ENCODE measurements around the gene RTN3. TPM values are rescaled to one million over a fixed set of nuclear protein-coding genes. Genes with fewer than 3 reads are reported as not detected.

Gene RTN3
- total RNA-seq, 1 donor from 2014 or later, result 29.0 TPM

- FAIRE-seq (no peak), DNase-seq (ENCODE audit: low read depth) (no peak)
- Histone ChIP-seq H3K36me3 (ENCODE audit: control insufficient read depth, insufficient read depth, low read length) (no peaks in the 10 kb centered on the region), H3K4me3 (ENCODE audit: low read depth, low read length) (no peak overlapping the region), H3K27me3 (ENCODE audit: control insufficient read depth, insufficient read depth, low read length) (no peaks in the 10 kb centered on the region)
- TF ChIP-seq CTCF (IDR thresholded peaks at IDR 0.05; ENCODE audit: insufficient read depth, low read length, severe bottlenecking), result no peak
Measured at GRCh38 chr11:63708764-63709163, 27.5 kb downstream of the RTN3 start.

DNA sequence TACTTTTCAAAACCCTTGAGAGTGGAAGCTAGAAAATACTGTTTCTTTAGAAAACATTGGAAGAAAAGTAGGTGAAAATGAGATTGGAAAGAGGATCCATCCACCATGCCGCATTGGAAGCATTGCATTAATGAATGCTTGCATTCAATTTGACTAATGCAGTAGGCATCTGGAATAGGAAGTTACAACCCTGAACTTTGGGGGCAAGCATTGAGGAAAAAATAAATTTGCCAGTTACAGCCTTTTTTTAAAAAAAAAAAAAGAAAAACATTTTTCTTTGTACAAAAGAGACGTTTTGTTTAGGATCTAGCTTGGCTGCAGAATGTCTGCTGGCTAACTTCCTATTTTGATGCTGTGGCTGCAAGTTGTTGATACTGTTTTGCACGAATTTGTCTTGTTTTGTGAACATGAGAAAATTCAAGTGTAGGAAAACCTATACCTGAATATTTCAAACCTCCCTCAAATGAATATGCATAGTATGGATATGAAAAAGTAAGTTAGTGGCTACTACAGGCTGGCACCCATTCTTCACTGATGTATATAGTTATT lies 28.1 kb downstream of the RTN3 start:
- H3K36me3 ChIP-seq (ENCODE audit: control insufficient read depth, insufficient read depth, low read length), result no peaks in the 10 kb centered on the region
- DNase-seq (ENCODE audit: low read depth) (no peak), FAIRE-seq (no peak)
- no peak for TF ChIP-seq CTCF (IDR thresholded peaks at IDR 0.05; ENCODE audit: insufficient read depth, low read length, severe bottlenecking)
- H3K27me3 ChIP-seq (ENCODE audit: control insufficient read depth, insufficient read depth, low read length), result no peaks in the 10 kb centered on the region
- no peak overlapping the region for H3K4me3 ChIP-seq (ENCODE audit: low read depth, low read length)

DNA sequence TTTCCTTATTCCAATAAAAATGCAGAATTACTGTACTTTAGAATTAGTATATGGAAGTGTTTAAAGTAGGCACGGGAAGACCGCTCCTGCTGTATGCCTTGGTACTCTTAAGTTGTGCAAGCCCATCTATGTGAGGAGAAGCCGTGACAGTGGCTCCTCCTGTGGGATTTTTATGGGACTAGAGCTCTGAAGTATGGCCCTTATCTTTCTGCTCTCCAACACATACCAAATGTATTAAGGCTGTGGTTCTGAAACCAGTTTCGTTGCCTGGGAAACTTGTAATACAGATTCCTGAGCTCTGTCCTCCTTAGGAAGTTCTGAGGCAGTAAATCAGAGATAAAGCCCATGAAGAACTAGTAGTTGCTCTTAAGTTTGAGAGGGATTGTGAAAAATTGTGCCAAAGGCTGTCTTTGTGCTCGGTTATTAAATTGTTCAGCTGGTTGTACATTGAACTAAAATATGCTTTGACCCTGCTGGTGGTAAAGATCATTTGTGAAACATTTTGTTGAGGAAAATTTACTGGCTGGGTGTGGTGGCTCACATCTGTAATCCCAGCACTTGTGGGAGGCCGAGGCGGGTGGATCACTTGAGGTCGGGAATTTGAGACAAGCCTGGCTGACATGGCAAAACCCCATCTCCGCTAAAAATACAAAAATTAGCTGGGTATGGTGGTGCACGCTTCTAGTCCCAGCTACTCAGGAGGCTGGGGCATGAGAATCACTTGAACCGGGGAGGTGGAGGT lies 29.3 kb downstream of the RTN3 start:
- FAIRE-seq (no peak), DNase-seq (ENCODE audit: low read depth) (no peak)
- no peak overlapping the region for H3K4me3 ChIP-seq (ENCODE audit: low read depth, low read length)
- H3K36me3 ChIP-seq (ENCODE audit: control insufficient read depth, insufficient read depth, low read length), result no peaks in the 10 kb centered on the region
- H3K27me3 ChIP-seq (ENCODE audit: control insufficient read depth, insufficient read depth, low read length), result no peaks in the 10 kb centered on the region
- TF ChIP-seq CTCF (IDR thresholded peaks at IDR 0.05; ENCODE audit: insufficient read depth, low read length, severe bottlenecking), result no peak

DNA sequence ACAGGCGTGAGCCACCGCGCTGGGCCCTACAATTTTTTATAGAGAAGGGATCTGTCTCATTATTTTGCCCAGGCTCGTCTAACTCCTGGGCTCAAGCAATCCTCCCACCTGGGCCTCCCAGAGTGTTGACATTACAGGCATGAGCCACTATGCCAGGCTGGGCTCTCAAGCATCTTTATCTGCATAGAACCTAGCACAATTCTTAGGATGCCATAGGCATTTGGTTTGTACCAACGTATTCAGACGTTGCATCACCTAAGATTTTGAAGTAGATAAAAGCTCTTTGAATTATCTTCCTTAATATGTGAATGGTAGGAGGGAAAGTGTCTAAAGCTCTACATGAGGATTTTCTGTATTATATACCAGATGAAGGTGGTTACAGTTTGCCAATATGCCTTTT lies 30.5 kb downstream of the RTN3 start:
- Histone ChIP-seq H3K27me3 (ENCODE audit: control insufficient read depth, insufficient read depth, low read length) (no peaks in the 10 kb centered on the region), H3K4me3 (ENCODE audit: low read depth, low read length) (no peak overlapping the region), H3K36me3 (ENCODE audit: control insufficient read depth, insufficient read depth, low read length) (no peaks in the 10 kb centered on the region)
- no peak for TF ChIP-seq CTCF (IDR thresholded peaks at IDR 0.05; ENCODE audit: insufficient read depth, low read length, severe bottlenecking)
- no peak for FAIRE-seq
- no peak for DNase-seq (ENCODE audit: low read depth)

DNA sequence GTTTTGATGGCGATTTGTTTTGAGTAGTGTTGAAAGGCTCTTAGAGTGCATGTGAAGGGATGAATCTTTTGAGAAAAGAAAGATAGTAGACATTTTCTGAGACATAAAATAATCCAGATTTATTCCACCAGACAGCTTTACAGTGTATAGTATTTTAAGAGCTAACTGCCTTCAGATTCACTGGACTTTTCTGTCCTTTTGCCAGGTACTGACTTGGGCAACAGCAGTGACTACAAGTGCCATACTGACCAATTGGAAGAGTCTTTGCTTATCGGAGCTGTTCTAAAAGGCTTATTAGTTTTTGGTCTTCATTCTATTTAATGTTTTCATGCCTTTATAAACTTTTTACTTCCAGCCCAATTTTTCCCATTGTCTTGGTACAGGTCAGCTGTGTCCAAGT lies 32.5 kb downstream of the RTN3 start:
- no peak overlapping the region for H3K4me3 ChIP-seq (ENCODE audit: low read depth, low read length)
- DNase-seq (ENCODE audit: low read depth), result no peak
- H3K27me3 ChIP-seq (ENCODE audit: control insufficient read depth, insufficient read depth, low read length), result no peaks in the 10 kb centered on the region
- FAIRE-seq, result no peak
- TF ChIP-seq CTCF (IDR thresholded peaks at IDR 0.05; ENCODE audit: insufficient read depth, low read length, severe bottlenecking), result no peak
- H3K36me3 ChIP-seq (ENCODE audit: control insufficient read depth, insufficient read depth, low read length), result no peaks in the 10 kb centered on the region

- TF ChIP-seq CTCF (IDR thresholded peaks at IDR 0.05; ENCODE audit: insufficient read depth, low read length, severe bottlenecking), result no peak
- DNase-seq (ENCODE audit: low read depth) (no peak), FAIRE-seq (no peak)
- H3K4me3 ChIP-seq (ENCODE audit: low read depth, low read length), result no peak overlapping the region
- no peaks in the 10 kb centered on the region for H3K27me3 ChIP-seq (ENCODE audit: control insufficient read depth, insufficient read depth, low read length)
- no peaks in the 10 kb centered on the region for H3K36me3 ChIP-seq (ENCODE audit: control insufficient read depth, insufficient read depth, low read length)
Measured at GRCh38 chr11:63716046-63716445, 34.7 kb downstream of the RTN3 start.
